ENCODE data around the gene TDP2. TPM values are rescaled to one million over a fixed set of nuclear protein-coding genes. Genes with fewer than 3 reads are reported as not detected.

The TDP2 gene
- total RNA-seq, 4 donors from 2014 or later = 29.2 to 53.1 (median 42.2) TPM

- TF ChIP-seq, protein P1, sequence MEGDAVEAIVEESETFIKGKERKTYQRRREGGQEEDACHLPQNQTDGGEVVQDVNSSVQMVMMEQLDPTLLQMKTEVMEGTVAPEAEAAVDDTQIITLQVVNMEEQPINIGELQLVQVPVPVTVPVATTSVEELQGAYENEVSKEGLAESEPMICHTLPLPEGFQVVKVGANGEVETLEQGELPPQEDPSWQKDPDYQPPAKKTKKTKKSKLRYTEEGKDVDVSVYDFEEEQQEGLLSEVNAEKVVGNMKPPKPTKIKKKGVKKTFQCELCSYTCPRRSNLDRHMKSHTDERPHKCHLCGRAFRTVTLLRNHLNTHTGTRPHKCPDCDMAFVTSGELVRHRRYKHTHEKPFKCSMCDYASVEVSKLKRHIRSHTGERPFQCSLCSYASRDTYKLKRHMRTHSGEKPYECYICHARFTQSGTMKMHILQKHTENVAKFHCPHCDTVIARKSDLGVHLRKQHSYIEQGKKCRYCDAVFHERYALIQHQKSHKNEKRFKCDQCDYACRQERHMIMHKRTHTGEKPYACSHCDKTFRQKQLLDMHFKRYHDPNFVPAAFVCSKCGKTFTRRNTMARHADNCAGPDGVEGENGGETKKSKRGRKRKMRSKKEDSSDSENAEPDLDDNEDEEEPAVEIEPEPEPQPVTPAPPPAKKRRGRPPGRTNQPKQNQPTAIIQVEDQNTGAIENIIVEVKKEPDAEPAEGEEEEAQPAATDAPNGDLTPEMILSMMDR (IDR thresholded peaks at IDR 0.05) = no peak
- TF ChIP-seq EP300 (IDR thresholded peaks at IDR 0.05) (no peak), POLR2AphosphoS5 (IDR thresholded peaks at IDR 0.05) (no peak), POLR2A (IDR thresholded peaks at IDR 0.05) (no peak)
- Histone ChIP-seq H3K36me3 (peaks cover 0 to 10% of the 10 kb centered on the region in 2 donors), H3K27me3 (no peaks in the 10 kb centered on the region), H3K9me3 (no peaks in the 10 kb centered on the region), H3K4me3 (no peak overlapping the region), H3K27ac (no peak overlapping the region), H3K4me1 (peaks cover 0 to under 1% (median 0%) of the 10 kb centered on the region in 3 donors)
- WGBS, 2 donors (ENCODE audit: low coverage in 1 of 2) = 100% methylated on average over 1 of the region's 1 CpG
- ATAC-seq = no peak
These were observed 27.5 kb upstream of the TDP2 start for GRCh38 chr6:24694198-24694597.

DNA sequence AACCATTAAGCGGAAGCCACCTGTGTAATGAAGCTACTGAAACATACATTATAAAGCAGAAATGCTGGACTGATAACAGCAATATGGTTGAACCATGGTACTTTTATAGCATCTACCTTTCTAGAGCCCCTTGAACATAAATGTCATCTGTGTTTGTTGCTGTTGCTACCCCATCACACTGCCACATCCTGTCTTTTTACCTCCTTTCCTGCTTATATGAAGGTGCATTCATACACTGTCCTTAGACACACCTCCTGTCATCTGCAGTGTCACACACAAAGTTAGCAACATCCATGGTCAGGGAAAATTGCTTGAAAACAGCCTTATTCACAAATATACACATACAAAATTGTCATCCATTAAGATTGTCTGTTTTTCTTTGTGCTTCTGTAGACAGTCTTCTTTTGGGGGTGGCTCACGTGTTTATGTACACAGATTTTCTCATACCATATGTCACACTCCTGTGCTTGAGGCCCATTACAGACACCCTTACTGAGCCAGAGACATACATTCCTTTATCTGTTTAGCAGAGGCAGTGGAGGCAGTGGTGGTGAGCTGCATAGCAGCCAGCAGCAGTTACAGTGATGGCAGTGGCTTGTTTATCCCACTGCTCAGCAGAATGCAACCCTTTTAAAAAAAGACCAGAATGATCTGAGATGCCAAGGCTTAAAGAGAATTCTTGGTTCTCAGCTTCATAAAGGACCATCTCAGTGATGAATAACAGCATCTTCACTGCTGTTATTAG lies 26.3 kb upstream of the TDP2 start:
- Histone ChIP-seq H3K27ac (no peak overlapping the region), H3K4me3 (no peak overlapping the region), H3K4me1 (no peaks in the 10 kb centered on the region), H3K27me3 (no peaks in the 10 kb centered on the region), H3K36me3 (peaks cover 0 to 2% of the 10 kb centered on the region in 2 donors), H3K9me3 (no peaks in the 10 kb centered on the region)
- no peak for ATAC-seq
- no peak for TF ChIP-seq POLR2AphosphoS5 (IDR thresholded peaks at IDR 0.05)
- TF ChIP-seq EP300 (IDR thresholded peaks at IDR 0.05) = no peak
- TF ChIP-seq, protein P1 (IDR thresholded peaks at IDR 0.05) = no peak
- no peak for TF ChIP-seq POLR2A (IDR thresholded peaks at IDR 0.05)
- 80 to 100% methylated on average over 1 to 2 of the region's 2 CpGs for WGBS, 2 donors (ENCODE audit: low coverage in 1 of 2)

DNA sequence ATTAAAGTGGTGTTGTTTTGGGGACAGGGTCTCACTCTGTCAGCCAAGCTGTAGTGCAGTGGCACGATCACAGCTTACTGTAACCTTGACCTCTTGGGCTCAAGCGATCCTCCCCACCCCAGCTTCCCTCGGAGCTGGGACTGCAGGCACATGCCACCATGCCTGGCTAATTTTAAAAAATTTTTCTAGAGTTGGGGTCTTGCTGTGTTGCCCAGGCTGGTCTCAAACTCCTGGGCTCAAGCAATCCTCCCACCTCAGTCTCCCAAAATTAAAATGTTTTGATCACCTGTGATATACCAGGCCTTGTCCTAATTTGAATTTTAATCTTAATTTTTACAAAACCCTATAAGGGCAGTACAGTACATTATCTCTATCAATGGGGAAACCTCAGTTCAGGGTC lies 25.7 kb upstream of the TDP2 start:
- 60% methylated on average over 3 of the region's 3 CpGs; no CpG with 5 or more reads in 1 of the 2 donors for WGBS, 2 donors (ENCODE audit: low coverage in 1 of 2)
- H3K4me1 ChIP-seq = no peaks in the 10 kb centered on the region
- TF ChIP-seq EP300 (IDR thresholded peaks at IDR 0.05) (no peak), POLR2AphosphoS5 (IDR thresholded peaks at IDR 0.05) (no peak), POLR2A (IDR thresholded peaks at IDR 0.05) (no peak)
- TF ChIP-seq, protein P1 (IDR thresholded peaks at IDR 0.05) = no peak

GRCh38 chr6:24692003-24692402 lies 25.3 kb upstream of the TDP2 start:
- TF ChIP-seq EP300 (IDR thresholded peaks at IDR 0.05) (no peak), POLR2AphosphoS5 (IDR thresholded peaks at IDR 0.05) (no peak), POLR2A (IDR thresholded peaks at IDR 0.05) (no peak)
- TF ChIP-seq, protein P1 (IDR thresholded peaks at IDR 0.05) = no peak
- H3K27me3 ChIP-seq = no peaks in the 10 kb centered on the region
- no peaks in the 10 kb centered on the region for H3K4me1 ChIP-seq
- no peak for ATAC-seq
- H3K9me3 ChIP-seq = no peaks in the 10 kb centered on the region
- H3K4me3 ChIP-seq = no peak overlapping the region
- no peaks in the 10 kb centered on the region for H3K36me3 ChIP-seq
- H3K27ac ChIP-seq = no peak overlapping the region
- 48 to 69% methylated on average over 2 to 4 of the region's 4 CpGs for WGBS, 2 donors (ENCODE audit: low coverage in 1 of 2)

More for the DNA sequence above, 25.7 kb upstream of the TDP2 start:
- Histone ChIP-seq H3K4me3 (no peak overlapping the region), H3K36me3 (no peaks in the 10 kb centered on the region), H3K27ac (no peak overlapping the region), H3K27me3 (no peaks in the 10 kb centered on the region), H3K9me3 (no peaks in the 10 kb centered on the region)
- no peak for ATAC-seq

GRCh38 chr6:24691550-24691949 lies 24.9 kb upstream of the TDP2 start:
- Histone ChIP-seq H3K27me3 (no peaks in the 10 kb centered on the region), H3K27ac (no peak overlapping the region), H3K36me3 (no peaks in the 10 kb centered on the region), H3K4me3 (no peak overlapping the region), H3K4me1 (no peaks in the 10 kb centered on the region), H3K9me3 (no peaks in the 10 kb centered on the region)
- 88% methylated on average over 3 of the region's 3 CpGs for WGBS, 2 donors (ENCODE audit: low coverage in 1 of 2)
- ATAC-seq = no peak
- TF ChIP-seq, protein P1 (IDR thresholded peaks at IDR 0.05) = no peak
- TF ChIP-seq EP300 (IDR thresholded peaks at IDR 0.05) = no peak
- no peak for TF ChIP-seq POLR2AphosphoS5 (IDR thresholded peaks at IDR 0.05)
- no peak for TF ChIP-seq POLR2A (IDR thresholded peaks at IDR 0.05)
